ENCODE measurements around the gene SCAMP2.
"Not testable (repeated sequence)": the region's sequence is repeated elsewhere in the genome, so short reads cannot be mapped to it uniquely, and the experiment has no call there.

Gene SCAMP2, protein sequence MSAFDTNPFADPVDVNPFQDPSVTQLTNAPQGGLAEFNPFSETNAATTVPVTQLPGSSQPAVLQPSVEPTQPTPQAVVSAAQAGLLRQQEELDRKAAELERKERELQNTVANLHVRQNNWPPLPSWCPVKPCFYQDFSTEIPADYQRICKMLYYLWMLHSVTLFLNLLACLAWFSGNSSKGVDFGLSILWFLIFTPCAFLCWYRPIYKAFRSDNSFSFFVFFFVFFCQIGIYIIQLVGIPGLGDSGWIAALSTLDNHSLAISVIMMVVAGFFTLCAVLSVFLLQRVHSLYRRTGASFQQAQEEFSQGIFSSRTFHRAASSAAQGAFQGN

DNA sequence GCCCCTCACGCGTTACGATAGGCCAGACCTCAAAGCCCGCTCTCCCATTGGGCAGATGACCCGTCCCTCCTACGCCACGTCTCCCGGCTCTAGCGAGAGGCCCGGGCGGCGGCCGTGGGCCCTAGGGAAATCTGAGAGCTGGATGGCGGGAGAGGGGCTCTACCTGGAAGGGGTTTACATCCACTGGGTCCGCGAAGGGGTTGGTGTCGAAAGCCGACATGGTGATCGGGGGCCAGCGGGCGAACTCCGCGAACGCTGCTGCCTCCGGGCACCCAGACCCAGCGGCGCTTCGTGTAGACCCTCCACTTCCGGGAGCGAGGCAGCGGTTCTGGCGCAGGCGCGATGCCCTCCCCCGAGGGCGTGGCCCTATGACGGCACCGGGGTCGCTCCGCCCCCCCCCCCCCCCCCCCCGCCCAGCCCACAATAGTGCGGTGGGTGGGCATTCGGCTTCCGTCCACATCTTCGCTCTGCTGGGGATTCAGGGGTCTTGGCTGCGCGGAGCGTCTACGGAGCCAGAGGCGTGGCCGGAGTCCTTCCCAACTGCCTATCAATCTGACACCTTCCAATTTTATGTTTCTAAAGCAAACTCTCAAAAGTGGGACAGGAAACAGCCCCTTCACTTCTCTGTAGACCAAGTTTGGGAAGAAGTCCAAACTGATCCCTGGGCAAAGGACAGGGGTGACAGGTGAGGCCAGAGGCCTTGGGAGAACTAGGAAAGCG lies at the start of gene SCAMP2:
Gene SCAMP2, minus strand, starts transcription at position 330 of the 720 bp plus-strand sequence. Its CDS starts 110 bp downstream, at position 220.
- DNase-seq, result peak; percentile 77 to 100 (median 95)

DNA sequence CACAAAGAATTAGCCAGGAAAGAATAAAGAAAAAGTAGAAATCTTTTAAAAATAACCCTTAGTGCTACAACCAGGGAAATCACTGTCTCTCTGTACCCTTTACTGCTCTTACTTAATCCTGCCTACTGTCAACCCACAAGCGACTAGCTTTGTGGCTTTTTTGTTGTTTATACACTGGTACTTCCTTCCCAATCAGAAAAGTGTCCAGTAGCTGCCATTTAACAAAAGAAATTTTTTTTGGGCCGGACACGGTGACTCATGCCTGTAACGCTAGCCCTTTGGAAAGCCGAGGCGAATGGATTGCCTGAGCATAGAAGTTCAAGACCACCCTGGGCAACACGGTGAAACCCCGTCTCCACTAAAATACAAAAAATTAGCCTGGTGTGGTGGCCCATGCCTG lies 47.3 kb upstream of the SCAMP2 start:
- no peak for DNase-seq

DNA sequence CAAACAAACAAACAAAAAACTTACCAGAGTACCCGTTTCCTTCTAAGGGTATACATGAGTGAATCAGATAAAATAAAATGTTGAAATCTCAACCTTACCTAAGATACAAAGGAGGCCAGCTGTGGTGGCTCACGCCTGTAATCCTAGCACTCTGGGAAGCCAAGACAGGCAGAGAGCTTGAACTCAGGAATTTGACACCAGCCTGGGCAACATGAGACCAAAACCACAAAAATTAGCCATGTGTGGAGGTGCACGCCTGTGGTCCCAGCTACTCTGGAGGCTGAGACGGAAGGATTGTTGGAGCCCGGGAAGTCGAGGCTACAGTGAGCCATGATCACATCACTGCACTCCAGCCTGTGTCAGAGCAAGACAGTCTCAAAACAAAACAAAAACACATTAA lies 44.5 kb upstream of the SCAMP2 start:
- DNase-seq, result no peak

DNA sequence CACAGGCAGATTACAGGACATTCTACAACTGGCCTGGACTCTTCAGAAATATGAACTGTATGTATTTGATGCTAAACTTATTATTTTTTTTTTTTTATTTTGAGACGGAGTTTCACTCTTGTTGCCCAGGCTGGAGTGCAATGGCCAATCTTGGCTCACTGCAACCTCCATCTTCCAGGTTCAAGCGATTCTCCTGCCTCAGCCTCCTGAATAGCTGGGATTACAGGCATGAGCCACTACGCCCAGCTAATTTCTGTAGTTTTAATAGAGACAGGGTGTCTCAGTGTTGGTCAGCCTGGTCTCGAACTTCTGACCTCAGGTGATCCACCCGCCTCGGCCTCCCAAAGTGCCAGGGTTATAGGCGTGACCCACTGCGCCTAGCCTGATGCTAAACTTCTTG lies 40.6 kb upstream of the SCAMP2 start:
- DNase-seq, result not testable (repeated sequence)

DNA sequence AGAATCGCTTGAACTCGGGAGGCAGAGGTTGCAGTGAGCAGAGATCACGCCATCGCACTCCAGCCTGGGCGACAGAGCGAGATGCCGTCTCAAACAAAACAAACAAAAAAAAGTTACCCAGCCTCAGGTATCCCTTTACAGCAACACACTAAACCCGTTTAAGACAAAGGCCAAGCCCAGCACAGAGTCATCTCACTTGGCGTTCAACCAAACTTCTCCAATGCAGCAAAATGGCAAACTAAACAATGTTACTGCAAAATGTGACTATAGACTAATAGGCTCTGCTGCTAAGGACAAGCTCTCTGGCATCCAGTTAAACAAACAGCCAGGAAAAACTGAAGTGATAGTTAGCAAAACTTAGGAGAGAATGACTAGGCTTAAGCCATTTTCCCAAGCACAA lies 39.9 kb upstream of the SCAMP2 start:
- no peak for DNase-seq

DNA sequence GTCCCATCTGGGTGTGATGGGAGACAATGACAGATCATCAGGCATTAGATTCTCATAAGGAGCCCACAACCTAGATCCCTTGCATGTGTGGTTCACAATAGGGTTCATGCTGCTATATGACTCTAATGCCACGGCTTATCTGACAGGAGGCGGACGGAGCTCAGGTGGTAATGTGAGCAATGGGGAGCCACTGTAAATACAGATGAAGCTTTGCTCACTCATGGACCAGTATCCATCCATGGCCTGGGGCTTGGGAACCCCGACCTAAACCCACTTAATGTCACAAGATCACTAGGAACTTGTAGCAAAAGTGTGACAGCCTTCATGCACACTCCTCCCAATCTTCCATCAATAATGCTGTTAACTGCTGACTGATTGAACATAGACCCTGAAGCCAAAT lies 35.5 kb upstream of the SCAMP2 start:
- no peak for DNase-seq

DNA sequence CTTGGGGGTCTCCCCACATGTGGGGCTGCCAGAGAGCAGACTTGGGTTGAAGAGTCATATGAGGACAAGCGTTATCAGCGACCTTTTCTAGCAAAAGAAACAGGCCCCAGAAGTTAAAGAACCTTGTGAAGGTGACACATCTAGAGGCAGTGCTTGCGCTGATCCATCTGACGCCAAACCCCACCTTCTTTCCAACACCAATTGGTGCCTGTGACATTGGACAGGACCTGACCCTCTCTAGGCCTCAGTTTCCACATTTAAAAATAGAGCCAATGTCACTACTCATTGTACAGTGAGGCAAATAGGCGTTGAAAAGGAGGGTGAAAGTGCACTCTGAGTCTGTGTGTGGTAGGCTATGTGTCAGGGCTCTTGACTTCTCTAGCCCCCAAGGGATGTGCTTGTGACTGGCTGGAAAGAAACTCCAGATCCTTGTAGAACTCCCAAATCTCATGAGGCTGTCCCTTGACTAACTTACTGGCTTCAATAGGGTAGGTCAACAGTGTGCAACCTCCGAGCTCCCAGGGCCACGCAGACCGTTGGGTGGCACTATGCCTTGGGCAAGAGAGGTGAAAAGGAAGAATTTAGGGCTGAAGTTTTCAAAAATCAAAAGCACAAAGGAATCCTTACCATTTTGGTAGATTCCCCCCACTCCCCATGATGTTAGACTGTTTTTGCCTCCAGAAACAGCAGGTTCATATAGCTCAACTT lies 34.2 kb upstream of the SCAMP2 start:
- peak in 1 of 51 donors; percentile 38 for DNase-seq

DNA sequence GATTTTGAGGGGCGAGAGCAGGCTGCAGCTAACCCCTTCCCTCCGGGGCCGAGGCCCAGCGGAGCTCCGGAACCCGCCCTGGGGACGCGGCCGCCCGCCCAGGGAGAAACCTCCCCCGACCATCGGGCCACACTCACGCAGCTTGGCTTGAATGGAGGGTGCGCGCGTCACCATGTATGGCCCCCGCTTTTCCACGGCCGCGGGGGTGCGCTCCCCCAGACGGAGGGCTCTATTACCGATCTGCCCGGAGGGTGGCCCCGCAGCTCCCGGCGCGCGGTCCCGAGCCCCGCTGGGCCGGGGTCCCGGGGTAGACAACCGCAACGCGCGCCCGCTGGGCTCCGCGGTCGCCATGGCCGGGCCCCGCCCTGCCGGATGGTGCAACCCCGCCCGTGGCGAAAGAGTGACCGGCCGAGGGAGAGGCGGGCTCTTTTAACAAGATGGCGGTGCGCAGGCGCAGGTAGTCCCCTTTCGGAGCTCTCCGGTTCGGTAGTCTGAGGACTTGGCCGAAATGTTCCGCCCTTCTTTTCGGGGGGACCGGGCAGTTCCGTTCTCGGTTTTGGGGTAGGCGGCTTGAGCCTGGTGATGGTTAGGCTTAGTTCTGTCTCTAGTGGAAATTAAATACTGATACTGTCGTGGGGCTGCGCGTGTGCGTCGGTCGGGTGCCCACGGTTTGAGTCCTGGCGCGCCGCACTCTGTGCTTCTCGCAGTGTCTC lies 33.4 kb upstream of the SCAMP2 start, which contains the start of gene FAM219B:
Gene FAM219B, minus strand, starts transcription at position 402 of the 713 bp plus-strand sequence. Its CDS starts 51 bp downstream, at position 351.
- peak; percentile 63 to 94 (median 84) for DNase-seq

DNA sequence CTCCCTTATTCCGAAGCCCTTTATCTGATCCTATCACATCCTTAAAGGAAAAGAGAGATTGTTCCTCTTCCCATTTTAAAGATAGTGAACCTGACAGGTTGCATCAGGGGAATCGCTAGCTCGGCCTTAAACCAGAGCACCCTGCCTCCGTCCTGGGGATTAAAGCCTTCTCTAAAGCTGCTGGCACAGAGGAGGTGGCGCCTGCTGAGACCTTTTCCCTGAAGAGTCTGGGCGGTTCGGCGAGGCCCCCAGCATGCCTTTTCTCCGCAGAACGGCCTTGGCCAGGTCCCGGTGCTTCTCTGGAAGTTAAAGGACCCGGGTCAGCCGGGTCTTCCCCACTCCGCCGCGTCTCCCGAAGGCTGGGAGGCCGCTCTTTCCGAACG lies 32.9 kb upstream of the SCAMP2 start:
- DNase-seq, result peak in 22 of 51 donors; percentile 32 to 82 (median 49)

DNA sequence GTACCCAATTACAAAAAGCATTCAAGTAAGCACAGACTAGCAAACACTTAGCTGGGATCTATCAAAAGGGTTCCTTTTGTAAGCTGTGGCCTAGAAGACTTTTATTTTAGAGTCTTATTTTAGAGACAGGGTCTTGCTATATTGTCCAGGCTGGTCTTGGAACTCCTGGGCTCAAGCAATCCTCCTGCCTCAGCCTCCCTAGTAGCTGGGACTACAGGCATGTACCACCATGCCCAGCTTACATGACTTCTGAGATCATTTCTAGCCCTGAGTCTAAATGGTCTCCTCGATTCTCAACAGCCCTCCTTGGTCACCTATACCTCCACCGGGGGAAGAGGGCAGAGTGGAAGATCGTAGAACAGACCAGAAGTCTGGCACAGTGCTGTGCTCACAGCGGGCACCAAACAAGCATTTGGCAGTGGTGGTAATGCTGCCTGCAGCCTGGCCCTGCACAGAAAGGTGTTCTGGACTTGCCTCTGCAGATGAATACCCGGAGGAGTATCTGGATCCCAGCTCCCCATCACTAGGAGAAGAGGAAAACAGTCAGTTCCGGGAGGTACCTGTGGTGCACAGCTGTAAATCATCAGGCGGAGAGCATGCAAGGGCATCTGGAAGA lies 31.1 kb upstream of the SCAMP2 start:
- DNase-seq, result no peak

DNA sequence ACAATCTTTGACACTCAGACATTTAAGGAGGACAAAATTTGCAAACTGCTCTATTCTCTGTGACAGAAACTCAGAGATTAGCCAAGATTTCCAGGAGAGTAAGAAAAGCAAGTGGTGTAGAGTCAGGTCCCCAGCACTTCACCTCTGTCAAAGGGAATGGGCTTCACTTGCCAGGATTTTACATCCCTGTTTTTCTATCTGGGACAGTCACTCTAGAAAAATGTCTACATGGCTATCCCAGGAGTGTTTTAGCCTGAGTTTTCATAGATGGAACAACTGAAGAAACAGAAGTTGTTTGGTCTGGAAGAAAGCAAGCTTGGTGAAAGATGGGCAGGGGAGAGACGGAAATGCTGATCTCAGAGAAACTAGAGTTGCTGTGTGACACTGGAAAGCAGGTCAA lies 30.5 kb upstream of the SCAMP2 start:
- no peak for DNase-seq

DNA sequence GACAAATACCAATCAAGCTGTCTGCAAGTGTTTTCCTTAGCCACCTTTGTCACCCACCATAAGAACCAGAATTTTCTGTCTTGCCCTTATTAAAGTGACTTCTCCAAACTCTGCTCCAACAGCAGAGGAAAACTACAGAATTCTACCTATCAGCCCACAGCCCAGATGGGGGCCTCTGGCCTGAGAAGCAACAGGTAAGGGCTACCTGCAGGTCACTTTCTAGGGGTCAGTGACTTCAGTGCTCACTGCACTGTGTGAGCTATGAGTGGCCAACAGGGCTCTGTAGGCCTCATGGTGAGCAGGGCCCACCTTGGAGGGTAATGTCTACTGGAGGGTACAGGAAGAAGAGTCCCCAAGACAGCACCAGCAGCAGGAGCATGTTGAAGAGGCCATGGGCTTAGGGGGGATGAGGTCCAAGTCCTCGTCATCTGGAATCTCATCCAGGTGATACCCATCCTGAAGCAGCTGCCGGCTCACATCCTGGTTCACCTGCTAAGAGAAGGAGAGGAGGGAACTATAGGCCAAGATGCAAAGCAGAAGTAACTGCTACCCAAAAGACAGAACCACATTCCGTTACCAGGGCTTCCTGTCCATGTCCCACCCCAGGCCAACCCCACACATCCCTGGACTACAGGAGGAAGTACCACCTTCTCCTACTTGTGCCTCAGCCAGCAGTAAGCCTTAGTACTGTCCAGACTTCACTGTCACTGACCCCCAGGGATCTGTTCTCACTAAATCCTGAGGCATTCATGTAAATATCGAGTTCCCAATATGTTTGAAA lies 29.3 kb upstream of the SCAMP2 start:
- DNase-seq, result no peak

DNA sequence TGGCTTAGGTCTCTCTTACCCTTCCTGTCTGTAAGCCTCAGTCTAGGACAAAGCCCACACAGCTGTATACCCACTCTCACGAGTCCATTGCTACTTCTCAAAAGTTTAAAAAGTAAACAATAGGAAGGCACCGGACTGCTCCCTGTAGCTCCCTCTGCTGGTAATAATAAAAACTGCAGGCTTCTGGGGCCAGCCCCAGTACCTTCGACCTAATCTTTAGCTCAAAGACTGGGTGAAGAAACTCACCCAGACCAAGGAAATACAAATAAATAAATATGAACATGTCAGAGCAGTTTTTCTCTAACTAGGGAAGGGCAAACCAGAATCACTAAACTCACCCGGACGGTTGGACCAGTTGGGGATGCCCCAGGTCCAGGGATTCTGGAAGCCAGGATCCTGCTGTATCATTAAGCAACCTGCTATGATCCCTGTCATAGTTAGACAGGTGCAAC lies 28.5 kb upstream of the SCAMP2 start:
- DNase-seq, result peak in 30 of 51 donors; percentile 2 to 60 (median 16)

DNA sequence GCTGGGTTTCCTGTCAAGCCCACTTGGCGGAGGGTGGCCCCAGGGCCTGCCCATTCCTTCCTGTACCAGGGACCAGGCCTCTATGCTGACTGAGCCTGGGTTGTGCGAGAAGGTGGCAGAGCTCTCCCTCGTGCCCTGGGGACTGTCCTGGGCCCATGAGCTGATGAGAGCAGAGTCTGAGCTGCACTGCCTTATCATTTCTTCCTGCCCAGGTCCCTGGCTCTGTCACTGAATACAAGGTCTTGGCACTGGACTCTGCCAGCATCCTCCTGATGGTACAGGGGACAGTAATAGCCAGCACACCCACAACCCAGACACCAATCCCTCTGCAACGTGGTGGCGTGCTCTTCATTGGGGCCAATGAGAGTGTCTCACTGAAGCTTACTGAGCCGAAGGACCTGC lies 24.1 kb upstream of the SCAMP2 start:
- DNase-seq, result no peak

DNA sequence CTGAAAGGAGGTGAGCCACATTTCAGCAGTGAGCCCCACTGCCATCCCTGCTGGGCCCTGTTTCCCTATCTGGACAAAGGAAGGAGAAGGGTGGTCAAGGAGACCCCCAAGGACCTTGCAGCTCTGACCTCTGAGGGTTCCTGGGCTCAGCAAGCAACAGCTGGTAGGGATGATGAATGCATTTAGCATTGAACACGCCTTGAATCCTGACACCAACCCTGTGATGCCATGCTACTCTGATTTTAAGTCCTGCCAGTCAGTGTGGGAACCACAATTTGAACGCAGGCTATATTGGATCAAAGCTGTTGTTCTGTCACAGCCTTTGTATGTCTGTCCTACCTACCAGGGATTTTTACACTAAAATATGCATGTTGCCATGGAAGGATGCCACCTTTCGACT lies 23.2 kb upstream of the SCAMP2 start:
- no peak for DNase-seq

DNA sequence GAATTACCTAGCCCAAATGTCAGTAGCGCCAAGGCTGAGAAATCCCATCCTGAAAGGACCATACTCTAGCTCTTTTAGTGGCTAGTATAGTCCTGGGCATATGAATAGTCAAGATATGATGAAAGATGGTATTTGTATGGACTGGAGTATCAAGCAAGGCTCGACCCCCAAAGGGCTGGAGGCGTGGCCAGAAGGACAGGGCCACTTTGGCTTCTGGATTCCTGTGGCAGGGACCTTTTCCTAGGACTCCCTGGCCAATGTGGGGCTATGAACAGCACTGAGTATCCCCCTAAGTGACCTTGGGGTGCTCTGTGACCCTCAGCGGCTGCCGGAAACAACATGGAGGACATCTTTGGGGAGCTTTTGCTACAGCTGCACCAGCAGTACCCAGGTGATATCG lies 22.7 kb upstream of the SCAMP2 start:
- DNase-seq, result no peak

DNA sequence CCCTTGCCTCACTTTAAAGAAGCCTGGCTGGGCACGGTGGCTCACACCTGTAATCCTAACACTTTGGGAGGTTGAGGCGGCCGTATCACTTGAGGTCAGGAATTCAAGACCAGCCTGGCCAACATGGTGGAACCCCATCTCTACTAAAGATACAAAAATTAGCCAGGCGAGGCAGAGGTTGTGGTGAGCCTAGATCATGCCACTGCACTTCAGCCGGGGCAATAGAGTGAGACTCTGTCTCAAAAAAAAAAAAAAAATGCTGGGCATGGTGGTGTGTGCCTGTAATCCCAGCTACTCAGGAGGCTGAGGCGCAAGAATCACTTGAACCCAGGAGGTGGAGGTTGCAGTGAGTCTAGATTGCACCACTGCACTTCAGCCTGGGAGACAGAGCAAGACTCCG lies 21.2 kb upstream of the SCAMP2 start:
- DNase-seq, result not testable (repeated sequence)

DNA sequence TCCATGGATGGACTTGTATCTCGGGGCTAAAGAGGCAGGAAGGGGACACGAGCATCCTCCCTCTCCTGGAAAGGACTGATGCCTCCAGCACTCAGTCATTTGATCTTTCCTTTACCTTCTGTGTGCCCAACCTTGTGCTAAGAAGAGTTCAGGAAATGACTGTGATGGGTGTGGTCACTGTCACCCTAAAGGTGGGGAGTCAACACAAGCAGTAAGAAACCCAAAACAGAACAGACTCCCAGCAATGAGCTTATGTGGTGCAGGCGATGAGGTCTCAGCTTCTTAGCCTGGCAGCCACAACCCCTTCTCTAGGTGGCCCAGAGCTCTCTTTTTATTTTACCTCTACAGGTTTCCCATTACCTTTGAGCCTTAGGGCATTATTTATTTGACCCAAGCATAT lies 20.5 kb upstream of the SCAMP2 start:
- DNase-seq, result no peak

DNA sequence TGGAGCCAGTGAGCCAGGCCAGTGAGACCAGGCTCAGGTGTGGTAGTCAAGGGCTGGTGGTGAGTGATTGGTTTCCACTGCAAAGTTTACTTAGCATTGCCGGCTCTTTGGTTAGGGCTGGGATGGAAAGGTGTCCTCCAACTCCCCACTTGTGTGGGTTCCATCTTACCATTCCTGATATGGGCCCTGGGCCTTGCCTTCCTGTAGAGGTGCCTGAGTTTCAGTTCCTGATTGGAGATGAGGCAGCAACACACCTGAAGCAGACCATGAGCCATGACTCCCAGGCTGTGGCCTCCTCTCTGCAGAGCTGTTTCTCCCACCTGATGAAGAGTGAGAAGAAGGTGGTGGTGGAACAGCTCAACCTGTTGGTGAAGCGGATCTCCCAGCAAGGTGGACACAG lies 19.8 kb upstream of the SCAMP2 start:
- DNase-seq, result no peak

DNA sequence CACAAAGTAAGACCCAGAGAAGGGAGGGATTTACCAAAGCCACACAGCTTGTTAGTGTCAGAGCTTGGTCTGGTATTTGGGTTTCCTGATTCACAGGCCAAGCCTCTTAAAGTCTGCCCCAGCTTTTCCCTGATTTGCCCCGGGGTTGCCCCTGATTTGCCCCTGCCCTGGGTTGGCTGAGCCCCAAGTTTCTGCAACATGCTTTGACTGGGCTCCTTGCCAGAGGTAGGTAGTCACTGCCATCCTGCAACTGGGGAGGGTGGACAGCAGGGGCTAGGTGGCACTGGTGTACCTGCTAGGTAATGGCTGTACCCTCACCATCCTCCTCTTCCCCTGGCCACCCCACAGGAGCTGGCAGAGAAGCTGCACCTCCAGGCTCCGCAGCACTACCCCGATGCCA lies 19.1 kb upstream of the SCAMP2 start:
- DNase-seq, result no peak
